NCI-H748 treated with DMSO at 0.1 percent for 48 hours (cell line): ENCODE results near the gene BICD1.

Source experiments
- DNase-seq: peaks from one replicate; lab custom pipeline; 2025; lab: John Stamatoyannopoulos, UW

BICD1 gene

DNA sequence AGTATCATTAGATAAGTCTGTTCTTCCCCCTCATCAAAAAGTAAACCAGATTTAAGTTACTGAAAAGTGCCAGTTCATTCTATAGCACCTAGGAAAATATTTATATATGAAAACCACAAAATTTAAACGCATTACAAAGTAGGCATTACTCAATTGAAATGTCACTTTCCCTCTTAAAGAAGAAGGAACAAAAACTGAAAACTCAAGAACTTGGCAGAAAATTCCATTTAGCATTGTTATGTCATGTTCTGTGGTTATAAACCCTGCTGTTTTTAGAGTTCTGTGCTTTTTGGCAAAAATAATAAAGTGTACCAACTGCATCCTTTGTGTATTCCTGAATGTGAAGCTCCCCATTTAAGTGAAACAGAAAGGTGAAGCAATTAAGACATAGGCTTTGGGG, 296.3 kb downstream of the BICD1 start:
- no peak for DNase-seq

DNA sequence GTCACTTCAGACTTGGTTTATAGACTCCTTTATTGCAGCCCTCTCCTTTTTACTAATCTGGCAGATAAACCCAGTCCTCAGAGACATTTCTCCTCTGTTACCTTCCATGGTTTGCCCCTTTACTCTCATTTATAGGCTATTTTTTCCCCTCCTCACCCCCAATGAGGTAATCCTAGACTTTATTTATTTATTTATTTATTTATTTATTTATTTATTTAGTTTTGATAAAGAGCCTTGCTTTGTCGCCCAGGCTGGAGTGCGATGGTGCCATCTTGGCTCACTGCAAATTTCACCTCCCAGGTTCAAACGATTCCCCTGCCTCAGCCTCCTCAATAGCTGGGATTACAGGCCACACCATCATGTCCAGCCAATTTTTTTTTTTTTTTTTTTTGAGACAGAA, 301.1 kb downstream of the BICD1 start:
- DNase-seq, result no peak

DNA sequence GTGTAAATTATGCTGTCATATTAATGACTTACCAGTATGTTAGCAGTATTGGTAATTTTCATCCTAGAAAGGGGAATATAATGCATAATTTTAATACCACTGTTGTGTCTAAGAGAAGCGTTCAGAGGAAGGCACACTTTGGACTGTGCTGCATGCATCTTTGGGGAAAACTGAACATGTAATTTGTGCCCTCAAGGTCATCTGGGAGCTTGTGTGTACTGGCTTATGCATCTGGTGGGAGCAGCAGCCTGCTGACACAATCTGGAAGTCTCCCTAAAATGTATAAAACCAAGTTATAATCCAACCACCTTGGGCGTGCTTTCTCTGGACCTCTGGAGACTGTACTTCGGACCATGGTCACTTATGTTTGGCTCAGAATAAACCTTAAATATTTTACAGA, 306.8 kb downstream of the BICD1 start:
- DNase-seq, result no peak

- no peak for DNase-seq
Measured at GRCh38 chr12:32418221-32418620, 311.6 kb downstream of the BICD1 start.

DNA sequence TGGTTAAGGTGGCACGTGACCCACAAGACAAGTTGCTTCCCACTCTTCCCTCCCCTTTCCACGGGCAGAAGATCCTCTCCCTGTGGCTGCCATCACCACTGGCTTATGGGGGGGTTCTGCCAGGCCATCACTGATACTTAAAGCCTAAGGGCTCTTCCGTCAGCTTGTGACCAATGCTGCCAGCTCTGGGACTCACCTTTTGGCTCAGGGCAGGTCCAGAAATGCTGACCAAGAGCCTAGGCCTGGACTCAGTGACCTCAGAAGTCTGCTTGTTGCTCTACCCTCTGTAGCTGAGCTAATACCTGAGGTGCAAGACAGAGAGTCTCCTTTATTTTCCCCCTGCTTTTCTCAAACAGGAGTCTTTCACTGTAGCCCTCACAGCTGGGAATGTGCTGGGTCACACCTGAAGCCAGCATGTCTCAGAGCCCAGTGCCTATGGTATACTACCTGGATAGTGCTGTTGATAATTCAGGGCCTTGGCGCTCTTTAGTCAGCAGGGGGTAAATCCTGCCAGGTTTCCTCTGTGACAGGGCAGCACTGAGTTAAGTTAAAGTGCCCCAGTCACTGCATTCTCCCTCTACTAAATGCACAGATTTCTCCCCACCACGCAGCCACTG, 312.4 kb downstream of the BICD1 start:
- no peak for DNase-seq

DNA sequence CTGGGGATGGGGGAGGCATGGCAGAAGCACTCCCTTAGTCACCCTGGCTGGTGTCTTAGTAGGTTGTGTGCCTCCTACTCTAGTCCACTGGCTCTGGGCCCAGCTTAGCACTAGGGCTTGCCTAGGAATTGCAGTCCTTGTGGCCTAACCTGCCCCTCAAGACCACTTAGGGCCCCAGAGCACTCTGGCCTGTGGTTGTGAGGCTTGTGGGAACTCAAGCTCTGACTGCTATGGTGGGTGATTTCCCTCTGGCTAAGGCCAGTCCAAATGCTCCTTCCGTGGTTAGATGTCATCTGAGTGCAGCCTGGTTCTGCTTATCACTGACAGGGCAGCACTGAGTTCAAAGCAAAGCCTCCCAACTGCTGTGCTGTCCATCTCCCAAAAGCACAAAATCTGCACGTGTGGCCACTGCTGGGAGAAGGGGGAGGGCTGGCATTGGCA, 312.9 kb downstream of the BICD1 start:
- no peak for DNase-seq

- DNase-seq, result no peak
Measured at GRCh38 chr12:32420356-32420755, 313.7 kb downstream of the BICD1 start.

DNA sequence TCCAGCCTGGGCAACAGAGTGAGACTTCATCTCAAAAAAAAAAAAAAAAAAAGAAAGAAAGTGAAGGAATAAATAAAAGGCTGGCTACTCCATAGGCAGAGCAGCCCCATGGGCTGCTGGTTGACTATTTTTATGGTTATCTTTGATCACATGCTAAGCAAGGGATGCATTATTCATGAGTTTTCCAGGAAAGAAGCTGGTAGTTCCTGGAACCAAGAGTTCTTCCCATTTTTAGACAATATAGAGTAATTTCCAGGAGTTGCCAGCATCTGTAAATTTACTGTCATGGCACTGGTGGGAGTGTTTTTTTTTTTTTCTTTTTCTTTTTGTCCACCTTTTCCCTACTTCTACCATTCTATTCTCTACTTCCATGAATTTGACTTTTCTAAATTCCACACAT, 316.9 kb downstream of the BICD1 start:
- DNase-seq, result no peak

DNA sequence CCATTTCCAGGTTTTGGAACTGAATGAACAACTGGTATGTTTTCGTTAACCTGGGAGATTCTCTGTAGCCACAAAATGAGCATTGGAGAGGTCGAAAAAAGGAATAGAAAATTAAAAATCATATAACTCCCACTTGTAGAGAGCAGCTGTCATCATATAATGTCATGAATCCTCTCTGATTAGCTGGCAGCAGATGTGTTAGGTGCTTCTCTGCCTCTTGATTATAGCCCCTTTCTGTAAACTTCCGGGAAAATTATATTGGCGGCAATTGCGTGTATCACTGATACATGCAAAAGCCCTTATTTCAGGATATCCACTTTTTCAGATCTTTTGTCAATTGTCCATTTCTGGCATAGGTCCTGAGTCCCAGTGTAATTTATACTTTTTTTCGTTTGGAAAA, 324.4 kb downstream of the BICD1 start:
- DNase-seq, result no peak
